SK-N-SH treated with all-trans-retinoic acid at 6 μM for 48 hours (cell line): ENCODE measurements around the gene ROPN1L.

Experiments used
- ATAC-seq: fragments of 200-7000 bp; cut with Tn5 transposase; 3 replicates; pipeline ENCODE4 v1.9.1; 2020; ENCODE audit warnings: mild to moderate bottlenecking, moderate library complexity
- ARNTL ChIP-seq: fragments of 450-650 bp; formaldehyde crosslinking; IDR thresholded peaks from 2 replicates; pipeline ENCODE4 v1.5.0; 2020; ENCODE audit warnings: low read depth, mild to moderate bottlenecking, moderate library complexity, borderline replicate concordance
- BACH2 ChIP-seq: fragments of 250-450 bp; sonication (Bioruptor Pico); IDR thresholded peaks from 2 replicates; pipeline ENCODE4 v1.9.0; 2021; ENCODE audit warnings: mild to moderate bottlenecking, borderline replicate concordance
- CREB5 ChIP-seq: fragments of 250-450 bp; sonication (Bioruptor Pico); IDR thresholded peaks from 2 replicates; pipeline ENCODE4 v1.5.1; 2020; ENCODE audit warnings: low read depth, mild to moderate bottlenecking, moderate library complexity
- CSDC2 ChIP-seq: fragments of 250-450 bp; sonication (Bioruptor Pico); IDR thresholded peaks from 2 replicates; pipeline ENCODE4 v1.5.0; 2020; ENCODE audit warnings: mild to moderate bottlenecking, moderate library complexity
- ESRRG ChIP-seq: fragments of 250-450 bp; sonication (Bioruptor Pico); IDR thresholded peaks from 2 replicates; pipeline ENCODE4 v1.6.1; 2021; ENCODE audit warnings: mild to moderate bottlenecking
- ISL1 ChIP-seq: fragments of 250-450 bp; sonication (Bioruptor Pico); IDR thresholded peaks from 2 replicates; pipeline ENCODE4 v2.1.2; 2022; ENCODE audit warnings: mild to moderate bottlenecking, moderate library complexity
- OSR1 ChIP-seq: fragments of 250-450 bp; sonication (Bioruptor Pico); IDR thresholded peaks from 2 replicates; pipeline ENCODE4 v1.8.0; 2022; ENCODE audit warnings: moderate library complexity, mild to moderate bottlenecking, inconsistent platforms
- PATZ1 ChIP-seq: fragments of 250-450 bp; sonication (Bioruptor Pico); IDR thresholded peaks from 2 replicates; pipeline ENCODE4 v1.8.0; 2020; ENCODE audit warnings: mild to moderate bottlenecking, moderate library complexity, borderline replicate concordance
- POU6F1 ChIP-seq: fragments of 250-450 bp; sonication (Bioruptor Pico); IDR thresholded peaks from 2 replicates; pipeline ENCODE4 v1.8.0; 2021; ENCODE audit warnings: low read depth, mild to moderate bottlenecking, moderate library complexity, borderline replicate concordance
- PPARA ChIP-seq: fragments of 250-450 bp; sonication (Bioruptor Pico); IDR thresholded peaks from 2 replicates; pipeline ENCODE4 v1.5.0; 2020; ENCODE audit warnings: mild to moderate bottlenecking, borderline replicate concordance
- RARB ChIP-seq: fragments of 250-450 bp; sonication (Bioruptor Pico); IDR thresholded peaks from 2 replicates; pipeline ENCODE4 v1.8.0; 2021; ENCODE audit warnings: mild to moderate bottlenecking, moderate library complexity
- SNAI2 ChIP-seq: fragments of 250-450 bp; sonication (Bioruptor Pico); IDR thresholded peaks from 2 replicates; pipeline ENCODE4 v1.5.0; 2020; ENCODE audit warnings: mild to moderate bottlenecking, moderate library complexity
- TCF4 ChIP-seq: fragments of 250-450 bp; sonication (Bioruptor Pico); IDR thresholded peaks from 2 replicates; pipeline ENCODE4 v1.8.0; 2021; ENCODE audit warnings: mild to moderate bottlenecking, moderate library complexity, borderline replicate concordance
- TOX ChIP-seq: fragments of 250-450 bp; sonication (Bioruptor Pico); IDR thresholded peaks from 2 replicates; pipeline ENCODE4 v1.8.0; 2021; ENCODE audit warnings: mild to moderate bottlenecking, moderate library complexity, borderline replicate concordance
- TSHZ2 ChIP-seq: fragments of 250-450 bp; sonication (Bioruptor Pico); IDR thresholded peaks from 2 replicates; pipeline ENCODE4 v1.5.0; 2020; ENCODE audit warnings: mild to moderate bottlenecking, moderate library complexity
- ZC3H10 ChIP-seq: fragments of 250-450 bp; sonication (Bioruptor Pico); IDR thresholded peaks from 2 replicates; pipeline ENCODE4 v1.5.1; 2021; ENCODE audit warnings: mild to moderate bottlenecking, moderate library complexity
- ZFP3 ChIP-seq: fragments of 250-450 bp; sonication (Bioruptor Pico); IDR thresholded peaks from 2 replicates; pipeline ENCODE4 v1.5.0; 2020; ENCODE audit warnings: mild to moderate bottlenecking, moderate library complexity
- ZFP30 ChIP-seq: fragments of 450-650 bp; formaldehyde crosslinking; IDR thresholded peaks from 2 replicates; pipeline ENCODE4 v1.5.0; 2022; ENCODE audit warnings: mild to moderate bottlenecking, moderate library complexity
- ZNF565 ChIP-seq: fragments of 450-650 bp; formaldehyde crosslinking; conservative IDR thresholded peaks from 2 replicates; pipeline ENCODE4 v1.5.0; 2020; ENCODE audit warnings: low read depth, mild to moderate bottlenecking, moderate library complexity
- ZNF70 ChIP-seq: fragments of 450-650 bp; formaldehyde crosslinking; IDR thresholded peaks from 2 replicates; pipeline ENCODE4 v1.5.0; 2020; ENCODE audit warnings: mild to moderate bottlenecking, moderate library complexity
- ZNF8 ChIP-seq: fragments of 450-650 bp; formaldehyde crosslinking; IDR thresholded peaks from 2 replicates; pipeline ENCODE4 v1.5.0; 2020; ENCODE audit warnings: mild to moderate bottlenecking, moderate library complexity
- TF ChIP-seq, protein P1 (sequence below): fragments of 250-450 bp; sonication (Bioruptor Pico); IDR thresholded peaks from 2 replicates; pipeline ENCODE4 v1.5.1; 2021; ENCODE audit warnings: mild to moderate bottlenecking, moderate library complexity

Gene ROPN1L

GRCh38 chr5:10399839-10400238, 41.8 kb upstream of the ROPN1L start:
- TF ChIP-seq ZFP30 (CRISPR knock-in tag), result no peak
- no peak for TF ChIP-seq TCF4 (CRISPR knock-in tag)
- no peak for TF ChIP-seq ZNF8 (CRISPR knock-in tag)
- no peak for ATAC-seq

DNA sequence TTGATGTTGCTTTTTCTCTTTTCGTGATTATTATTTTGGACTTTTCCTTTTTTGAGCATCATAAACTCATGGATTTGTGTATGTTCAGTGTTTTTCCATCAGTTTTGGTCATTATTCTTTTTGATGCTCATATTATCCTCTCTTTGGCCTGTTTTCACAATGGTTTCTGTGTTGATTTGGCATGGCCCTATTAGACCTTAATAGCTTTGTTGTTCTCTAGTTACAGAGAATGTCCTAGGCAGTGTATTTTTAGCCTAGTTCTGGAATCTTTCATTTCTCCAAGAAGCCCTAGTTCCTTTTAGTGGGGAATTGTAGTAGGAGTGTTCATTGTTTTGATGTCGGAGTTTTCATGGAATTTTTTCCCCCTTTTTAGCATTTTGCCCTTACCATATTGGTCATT, 41.3 kb upstream of the ROPN1L start:
- TF ChIP-seq BACH2 (CRISPR knock-in tag) (no peak), SNAI2 (CRISPR knock-in tag) (no peak), ZFP3 (no peak), PPARA (CRISPR knock-in tag) (no peak), POU6F1 (CRISPR knock-in tag) (no peak), ZNF8 (CRISPR knock-in tag) (no peak), TOX (CRISPR knock-in tag) (no peak), PATZ1 (CRISPR knock-in tag) (no peak), TSHZ2 (CRISPR knock-in tag) (no peak), CSDC2 (CRISPR knock-in tag) (no peak), OSR1 (CRISPR knock-in tag) (no peak), ISL1 (CRISPR knock-in tag) (no peak), ZNF565 (CRISPR knock-in tag) (no peak), CREB5 (CRISPR knock-in tag) (no peak), TCF4 (CRISPR knock-in tag) (no peak), ZNF70 (CRISPR knock-in tag) (no peak), ZFP30 (CRISPR knock-in tag) (no peak)
- ATAC-seq, result no peak

DNA sequence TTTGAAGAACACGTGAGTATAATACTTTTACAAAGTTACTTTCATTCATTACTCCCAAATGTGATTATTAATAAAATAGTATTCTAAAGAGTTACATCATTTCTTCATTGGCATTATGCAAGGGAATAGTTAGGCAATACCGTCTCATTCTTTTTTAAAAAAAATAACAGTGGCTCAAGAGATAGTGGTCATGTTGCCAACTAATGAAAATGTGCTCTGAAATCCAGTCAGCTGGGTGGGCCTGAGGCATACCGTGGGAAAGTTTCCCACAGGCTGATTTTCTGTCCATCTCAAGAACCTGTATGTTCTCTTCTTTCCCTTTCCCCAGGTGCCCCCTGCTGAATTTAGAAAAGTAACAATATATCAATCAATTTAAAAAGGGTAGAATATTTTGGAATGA, 40.8 kb upstream of the ROPN1L start:
- ATAC-seq, result no peak
- no peak for TF ChIP-seq ZFP30 (CRISPR knock-in tag)
- TF ChIP-seq ARNTL (CRISPR knock-in tag), result no peak
- TF ChIP-seq SNAI2 (CRISPR knock-in tag), result no peak
- no peak for TF ChIP-seq OSR1 (CRISPR knock-in tag)
- no peak for TF ChIP-seq ESRRG (CRISPR knock-in tag)
- no peak for TF ChIP-seq PPARA (CRISPR knock-in tag)
- TF ChIP-seq TCF4 (CRISPR knock-in tag), result no peak
- TF ChIP-seq ZC3H10, result no peak
- TF ChIP-seq RARB (CRISPR knock-in tag), result no peak
- TF ChIP-seq ZNF70 (CRISPR knock-in tag), result no peak
- TF ChIP-seq ZNF565 (CRISPR knock-in tag), result no peak
- TF ChIP-seq ZFP3, result no peak
- TF ChIP-seq CSDC2 (CRISPR knock-in tag), result no peak
- no peak for TF ChIP-seq ZNF8 (CRISPR knock-in tag)
- TF ChIP-seq, protein P1, sequence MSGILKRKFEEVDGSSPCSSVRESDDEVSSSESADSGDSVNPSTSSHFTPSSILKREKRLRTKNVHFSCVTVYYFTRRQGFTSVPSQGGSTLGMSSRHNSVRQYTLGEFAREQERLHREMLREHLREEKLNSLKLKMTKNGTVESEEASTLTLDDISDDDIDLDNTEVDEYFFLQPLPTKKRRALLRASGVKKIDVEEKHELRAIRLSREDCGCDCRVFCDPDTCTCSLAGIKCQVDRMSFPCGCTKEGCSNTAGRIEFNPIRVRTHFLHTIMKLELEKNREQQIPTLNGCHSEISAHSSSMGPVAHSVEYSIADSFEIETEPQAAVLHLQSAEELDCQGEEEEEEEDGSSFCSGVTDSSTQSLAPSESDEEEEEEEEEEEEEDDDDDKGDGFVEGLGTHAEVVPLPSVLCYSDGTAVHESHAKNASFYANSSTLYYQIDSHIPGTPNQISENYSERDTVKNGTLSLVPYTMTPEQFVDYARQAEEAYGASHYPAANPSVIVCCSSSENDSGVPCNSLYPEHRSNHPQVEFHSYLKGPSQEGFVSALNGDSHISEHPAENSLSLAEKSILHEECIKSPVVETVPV, result no peak
- TF ChIP-seq PATZ1 (CRISPR knock-in tag), result no peak
- TF ChIP-seq POU6F1 (CRISPR knock-in tag), result no peak
- no peak for TF ChIP-seq TOX (CRISPR knock-in tag)
- TF ChIP-seq, all 23 proteins: peak for 0
